PC-3 (cell line): ENCODE results near the gene CLSTN3. TPM values are rescaled to one million over a fixed set of nuclear protein-coding genes. Genes with fewer than 3 reads are reported as not detected.

ENCODE experiments used
- ATAC-seq: fragments of 200-7000 bp; cut with Tn5 transposase; 2 replicates; pipeline ENCODE4 v1.9.1; 2020; ENCODE audit warnings: mild to moderate bottlenecking, moderate library complexity
- BruUV-seq: library from RNA; stranded (reverse); fragments of 400-500 nt; replicated peaks from 2 replicates; lab custom pipeline; 2021; lab: Mats Ljungman, UMichigan
- CTCF ChIA-PET: fragments of 300-600 bp; sonication (Branson Sonifier 250); formaldehyde crosslinking; loops from one replicate; lab custom pipeline; 2022; ENCODE audit warnings: antibody characterized with exemption; lab: Charles Lee
- POLR2A ChIA-PET: fragments of 300-600 bp; sonication (Branson Sonifier 250); formaldehyde crosslinking; loops from one replicate; lab custom pipeline; 2022; ENCODE audit warnings: antibody characterized with exemption; ENCODE audit not compliant: unreplicated experiment; lab: Charles Lee
- DNase-seq: peaks from one replicate; pipeline ENCODE4 v3.0.0-alpha.2; 2015
- H2AFZ ChIP-seq: fragments of 300-600 bp; sonication (generic); 2 replicates; pipeline ENCODE4 v1.6.0; 2016; ENCODE audit warnings: antibody characterized with exemption, low read length
- H3F3A ChIP-seq: fragments of 300-600 bp; sonication (generic); one replicate; pipeline ENCODE4 v1.6.0; 2017; ENCODE audit warnings: antibody characterized with exemption, low read length, control low read depth, mild to moderate bottlenecking; ENCODE audit not compliant: unreplicated experiment
- H3K27ac ChIP-seq: fragments of 300-600 bp; sonication (generic); 2 replicates; pipeline ENCODE4 v1.5.1; 2016; ENCODE audit warnings: mild to moderate bottlenecking, low read length
- H3K27me3 ChIP-seq: fragments of 300-600 bp; sonication (generic); 2 replicates; pipeline ENCODE4 v1.6.1; 2016; ENCODE audit warnings: low read length, mixed read lengths
- H3K36me3 ChIP-seq: fragments of 300-600 bp; sonication (generic); 2 replicates; pipeline ENCODE4 v1.6.1; 2016; ENCODE audit warnings: low read depth, mixed run types, low read length, mixed read lengths
- H3K4me1 ChIP-seq: fragments of 300-600 bp; sonication (generic); 2 replicates; pipeline ENCODE4 v1.5.1; 2016; ENCODE audit warnings: low read length; ENCODE audit not compliant: insufficient read depth
- H3K4me2 ChIP-seq: fragments of 300-600 bp; sonication (generic); 2 replicates; pipeline ENCODE4 v1.6.0; 2016; ENCODE audit warnings: low read length
- H3K4me3 ChIP-seq: fragments of 300-600 bp; sonication (generic); 2 replicates; pipeline ENCODE4 v1.5.1; 2016; ENCODE audit warnings: mild to moderate bottlenecking, low read length, mixed read lengths
- H3K79me2 ChIP-seq: fragments of 300-600 bp; sonication (generic); 2 replicates; pipeline ENCODE4 v1.6.1; 2017; ENCODE audit warnings: low read length, mixed read lengths
- H3K9ac ChIP-seq: fragments of 300-600 bp; sonication (generic); 2 replicates; pipeline ENCODE4 v1.6.0; 2016; ENCODE audit warnings: mild to moderate bottlenecking, low read length
- H3K9me2 ChIP-seq: fragments of 300-600 bp; sonication (generic); replicated peaks from 2 replicates; pipeline ENCODE4 v1.6.1; 2016; ENCODE audit warnings: mixed run types, low read length, mixed read lengths
- H3K9me3 ChIP-seq: fragments of 300-600 bp; sonication (generic); 2 replicates; pipeline ENCODE4 v1.6.1; 2016; ENCODE audit warnings: low read length, mixed read lengths
- H4K20me1 ChIP-seq: fragments of 300-600 bp; sonication (generic); 2 replicates; pipeline ENCODE4 v1.6.1; 2016; ENCODE audit warnings: low read length, mixed read lengths
- CTCF ChIP-seq: fragments of 300-600 bp; sonication (generic); conservative IDR thresholded peaks from 2 replicates; pipeline ENCODE4 v1.5.1; 2017; ENCODE audit warnings: antibody characterized with exemption, low read depth, mild to moderate bottlenecking, low read length
- EZH2 ChIP-seq: fragments of 300-600 bp; sonication (generic); IDR thresholded peaks from one replicate; pipeline ENCODE4 v1.6.1; 2017; ENCODE audit warnings: antibody characterized with exemption, mild to moderate bottlenecking, low read length; ENCODE audit not compliant: unreplicated experiment
- EZH2phosphoT487 ChIP-seq: fragments of 300-600 bp; sonication (generic); IDR thresholded peaks from 2 replicates; pipeline ENCODE4 v1.6.1; 2018; ENCODE audit warnings: mild to moderate bottlenecking, antibody characterized with exemption, low read length, borderline replicate concordance
- intact Hi-C: fragments of 100-400 bp; cut with micrococcal nuclease; formaldehyde crosslinking; loops from 2 replicates; pipeline ENCODE4 v1.9.0; 2023
- total RNA-seq: library from RNA; depleted of rRNA; stranded (reverse); fragments of >200 nt; gene quantifications from 2 replicates; pipeline ENCODE4 v1.2.3, GENCODE V29; 2014

CLSTN3 gene
- total RNA-seq, 1 experiment from 2014 or later, result 10.9 TPM

- POLR2A ChIA-PET, result no interaction called here
- Histone ChIP-seq H2AFZ (no peak overlapping the region), H3K4me1 (peaks cover 3% of the 10 kb centered on the region; the same call in 1 of the 2 replicates), H3K27ac (no peak overlapping the region), H3K9me2 (no peaks in the 10 kb centered on the region), H3K27me3 (no peaks in the 10 kb centered on the region), H3K4me3 (no peak overlapping the region), H3K36me3 (no peaks in the 10 kb centered on the region), H3K9ac (no peak overlapping the region), H3K9me3 (no peaks in the 10 kb centered on the region), H3K79me2 (no peaks in the 10 kb centered on the region), H3F3A (no peaks in the 10 kb centered on the region), H4K20me1 (no peaks in the 10 kb centered on the region), H3K4me2 (no peak overlapping the region)
- no peak for TF ChIP-seq EZH2
- no peak for TF ChIP-seq CTCF
- no peak for TF ChIP-seq EZH2phosphoT487
- CTCF ChIA-PET, result no interaction called here
- intact Hi-C loops, result no loop called here
- no peak for ATAC-seq
- no peak for DNase-seq
- no TSS peak for BruUV-seq
Measured at GRCh38 chr12:7096006-7096932, 33.9 kb upstream of the CLSTN3 start.

DNA sequence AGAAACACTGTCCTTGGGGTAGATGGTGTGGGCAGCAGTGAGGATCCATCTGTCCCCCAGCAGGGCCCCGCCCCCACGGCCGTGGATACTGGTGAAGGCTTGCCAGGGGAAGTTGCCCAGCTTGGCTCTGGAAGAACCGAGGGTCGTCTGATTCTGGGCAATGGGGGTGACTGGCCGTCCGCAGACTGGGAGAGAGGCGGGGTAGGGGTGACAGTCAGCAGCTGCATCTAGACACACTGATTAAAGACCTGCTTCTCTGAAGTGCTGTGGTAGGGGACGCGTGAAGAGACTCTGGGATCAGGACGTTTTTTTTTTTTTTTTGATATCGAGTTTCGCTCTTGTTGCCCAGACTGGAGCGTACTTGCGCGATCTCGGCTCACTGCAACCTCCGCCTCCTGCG is 33.2 kb upstream of the CLSTN3 start:
- intact Hi-C loops, result no loop called here
- Histone ChIP-seq H3K9me3 (no peaks in the 10 kb centered on the region), H3K36me3 (no peaks in the 10 kb centered on the region), H3K79me2 (no peaks in the 10 kb centered on the region), H3K27ac (no peak overlapping the region), H3K9me2 (no peaks in the 10 kb centered on the region), H3F3A (no peaks in the 10 kb centered on the region), H3K4me3 (no peak overlapping the region), H4K20me1 (no peaks in the 10 kb centered on the region), H3K9ac (no peak overlapping the region), H2AFZ (no peak overlapping the region), H3K4me2 (no peak overlapping the region), H3K27me3 (no peaks in the 10 kb centered on the region), H3K4me1 (peaks cover 3% of the 10 kb centered on the region; the same call in 1 of the 2 replicates)
- ChIA-PET POLR2A (no interaction called here), CTCF (no interaction called here)
- no TSS peak for BruUV-seq
- no peak for ATAC-seq
- TF ChIP-seq EZH2phosphoT487, result no peak
- TF ChIP-seq CTCF, result no peak
- no peak for TF ChIP-seq EZH2
- DNase-seq, result no peak
